Aorta (tissue), 5 donors: ENCODE results near the gene SLC10A7. TPM values are rescaled to one million over a fixed set of nuclear protein-coding genes. Genes with fewer than 3 reads are reported as not detected.

Experiments
- ATAC-seq: fragments of 200-7000 bp; cut with Tn5 transposase; one replicate; pipeline ENCODE4 v1.9.1; 2022; ENCODE audit warnings: moderate library complexity; ENCODE audit not compliant: low FRiP score
- DNase-seq, 2 donors: peaks; one replicate each; pipeline ENCODE4 v3.0.0-alpha.2; 2020
- H3K27ac ChIP-seq, 2 donors: one replicate each; pipeline ENCODE4 v1.5.1; 2013; ENCODE audit warnings: low read length in 2 of 2, mild to moderate bottlenecking in 2 of 2, moderate library complexity in 2 of 2, control low read depth in 1 of 2, inconsistent platforms in 1 of 2, low read depth in 1 of 2
- H3K27me3 ChIP-seq, 2 donors: one replicate each; pipeline ENCODE4 v1.6.1; 2013; ENCODE audit warnings: control low read depth in 1 of 2, low read length in 1 of 2, mild to moderate bottlenecking in 1 of 2, moderate library complexity in 1 of 2; ENCODE audit not compliant: insufficient read depth in 2 of 2, control insufficient read depth in 1 of 2
- H3K36me3 ChIP-seq, 2 donors: one replicate each; pipeline ENCODE4 v1.6.1; 2013; ENCODE audit warnings: control low read depth in 1 of 2, low read length in 1 of 2, mild to moderate bottlenecking in 1 of 2; ENCODE audit not compliant: insufficient read depth in 2 of 2, control insufficient read depth in 1 of 2
- H3K4me1 ChIP-seq, 2 donors: one replicate each; pipeline ENCODE4 v1.6.1; 2013; ENCODE audit warnings: low read length in 2 of 2, control low read depth in 1 of 2, mild to moderate bottlenecking in 1 of 2, moderate library complexity in 1 of 2; ENCODE audit not compliant: insufficient read depth in 2 of 2, control insufficient read depth in 1 of 2
- H3K4me3 ChIP-seq, 2 donors: one replicate each; pipeline ENCODE4 v1.5.1; 2013; ENCODE audit warnings: low read length in 2 of 2, control low read depth in 1 of 2, mild to moderate bottlenecking in 1 of 2
- H3K9me3 ChIP-seq: one replicate; pipeline ENCODE4 v1.6.1; 2013; ENCODE audit warnings: mild to moderate bottlenecking, low read length; ENCODE audit not compliant: control insufficient read depth
- WGBS, 2 donors: extraction: QIAGEN DNeasy Blood & Tissue Kit; methylation state at CpG; one replicate each; pipeline ENCODE4 v1.1.7; 2013; 5-methylcytosine and 5-hydroxymethylcytosine counted together
- intact Hi-C, 2 donors: fragments of 100-400 bp; cut with DNase I; formaldehyde crosslinking; loops; one replicate each; pipeline versions ENCODE4 v1.14.2 to v1.15.0; 2022
- polyA plus RNA-seq, 2 donors: library from polyadenylated mRNA; stranded (reverse); fragments of 200-250 nt; gene quantifications; one replicate each; pipeline ENCODE4 v1.2.3, GENCODE V29; 2013
- total RNA-seq, 2 donors: library from RNA; stranded (reverse); fragmentation: NEBNext Ultra II Directional; extraction: Animal tissue kit (Norgen Biotek cat#: 25700); gene quantifications; one replicate each; pipeline ENCODE4 v1.2.1, GENCODE V29; 2021
- donor health status: healthy with polysubstance abuse.
- donor health status: Bipolar disorder and iron deficiency.
- donor health status: DM: no; HTN: no; CAD: no.
- donor health status: DM: no; HTN: no; CAD: no.
- donor health status: DM: yes; HTN: yes; CAD: no.

SLC10A7 gene
- total and polyA plus RNA-seq, 4 donors = 3.3 to 18.8 (median 10.3) TPM

GRCh38 chr4:146288193-146288592, 233.5 kb downstream of the SLC10A7 start:
- Histone ChIP-seq H3K4me3 (no peak overlapping the region), H3K27ac (no peak overlapping the region), H3K36me3 (peaks cover 0 to 8% of the 10 kb centered on the region in 2 donors), H3K4me1 (peaks cover 0 to 3% of the 10 kb centered on the region in 2 donors), H3K27me3 (no peaks in the 10 kb centered on the region), H3K9me3 (peaks cover 2% of the 10 kb centered on the region)
- intact Hi-C loops = no loop called here
- no peak for ATAC-seq
- 68 to 79% methylated on average over 4 of the region's 4 CpGs for WGBS, 2 donors
- no peak for DNase-seq

- intact Hi-C loops = no loop called here
- no peak for DNase-seq
- peaks cover 2% of the 10 kb centered on the region for H3K9me3 ChIP-seq
- ATAC-seq = no peak
- no peak overlapping the region for H3K4me3 ChIP-seq
- peaks cover 0 to 8% of the 10 kb centered on the region in 2 donors for H3K36me3 ChIP-seq
- no peaks in the 10 kb centered on the region for H3K27me3 ChIP-seq
- peaks cover 0 to 3% of the 10 kb centered on the region in 2 donors for H3K4me1 ChIP-seq
- no peak overlapping the region for H3K27ac ChIP-seq
Measured at GRCh38 chr4:146285037-146285436, 236.7 kb downstream of the SLC10A7 start.

DNA sequence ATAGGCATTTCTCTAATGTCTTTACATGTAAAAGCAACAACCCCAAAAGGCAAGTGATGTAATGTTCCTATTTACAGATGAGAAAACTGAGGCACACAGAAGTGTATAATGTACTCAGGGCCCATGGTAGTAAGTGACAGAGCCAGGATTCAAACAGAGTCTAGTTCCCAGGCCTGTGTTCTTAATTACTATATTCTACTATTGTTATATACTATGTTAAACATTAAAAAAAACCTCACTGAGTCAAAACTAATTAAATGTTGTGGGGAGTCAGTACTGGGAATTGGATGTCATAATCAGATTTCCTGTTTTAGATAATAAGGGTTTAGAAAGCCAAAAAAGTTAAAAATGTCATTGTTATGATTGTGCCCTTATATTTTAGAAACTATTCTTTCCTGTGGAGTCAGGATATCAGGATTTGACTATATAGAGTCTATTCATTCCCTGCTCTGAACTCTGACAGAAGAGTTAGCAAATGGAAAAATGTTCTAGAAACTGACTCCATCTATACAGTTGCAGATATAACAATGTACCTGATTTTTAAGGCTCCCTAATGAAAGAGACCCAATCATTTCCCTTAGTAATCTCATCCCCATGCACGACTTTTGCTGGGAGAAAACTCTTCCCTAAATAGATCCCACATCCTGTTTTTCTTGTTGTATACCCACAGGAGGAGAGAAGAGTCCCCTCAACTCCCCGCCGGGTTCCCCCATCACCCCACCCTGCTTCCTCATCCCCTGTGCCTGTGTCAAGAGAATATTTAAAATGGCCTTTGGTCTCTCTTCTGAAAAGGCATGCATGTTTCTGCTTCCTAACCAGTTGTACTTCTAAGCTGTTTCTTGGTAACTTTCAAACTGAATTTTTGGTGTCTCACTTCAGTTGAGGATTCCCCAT, 237.7 kb downstream of the SLC10A7 start:
- 46 to 51% methylated on average over 3 of the region's 3 CpGs for WGBS, 2 donors
- Histone ChIP-seq H3K4me1 (peaks cover 0 to 3% of the 10 kb centered on the region in 2 donors), H3K4me3 (no peak overlapping the region), H3K9me3 (peaks cover 2% of the 10 kb centered on the region), H3K36me3 (peaks cover 0 to 8% of the 10 kb centered on the region in 2 donors), H3K27ac (no peak overlapping the region), H3K27me3 (no peaks in the 10 kb centered on the region)
- intact Hi-C loops = no loop called here
- no peak for ATAC-seq
- DNase-seq = no peak

DNA sequence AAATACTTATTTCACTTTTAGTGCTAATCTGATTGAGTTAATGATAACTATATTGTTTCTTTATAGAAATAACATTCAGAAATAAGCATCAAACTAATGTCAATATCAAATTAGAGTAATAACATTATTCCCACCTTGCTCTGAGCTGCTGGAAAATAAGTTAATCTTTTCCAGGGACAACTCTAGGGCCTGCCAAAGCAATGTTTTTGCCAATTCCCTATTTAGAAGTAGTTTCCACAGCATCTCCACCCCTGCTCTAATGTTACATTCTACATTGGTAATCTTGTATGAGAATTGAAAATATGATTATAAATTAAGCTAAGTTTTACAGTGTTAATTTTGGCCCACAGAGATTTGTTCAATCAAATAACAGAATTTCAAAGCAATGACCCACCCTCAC, 239.1 kb downstream of the SLC10A7 start:
- Histone ChIP-seq H3K27me3 (no peaks in the 10 kb centered on the region), H3K27ac (no peak overlapping the region), H3K4me3 (no peak overlapping the region), H3K36me3 (peaks cover 0 to 8% of the 10 kb centered on the region in 2 donors), H3K9me3 (peaks cover 2% of the 10 kb centered on the region), H3K4me1 (peaks cover 0 to 3% of the 10 kb centered on the region in 2 donors)
- DNase-seq (no peak), ATAC-seq (no peak)
- intact Hi-C loops = no loop called here

GRCh38 chr4:146278986-146279385, 242.8 kb downstream of the SLC10A7 start:
- H3K36me3 ChIP-seq = no peaks in the 10 kb centered on the region
- DNase-seq (no peak), ATAC-seq (no peak)
- WGBS, 2 donors = 7 to 8% methylated on average over 1 of the region's 1 CpG
- no peaks in the 10 kb centered on the region for H3K4me1 ChIP-seq
- H3K9me3 ChIP-seq = no peaks in the 10 kb centered on the region
- H3K4me3 ChIP-seq = no peak overlapping the region
- no peaks in the 10 kb centered on the region for H3K27me3 ChIP-seq
- intact Hi-C loops = no loop called here
- H3K27ac ChIP-seq = no peak overlapping the region

DNA sequence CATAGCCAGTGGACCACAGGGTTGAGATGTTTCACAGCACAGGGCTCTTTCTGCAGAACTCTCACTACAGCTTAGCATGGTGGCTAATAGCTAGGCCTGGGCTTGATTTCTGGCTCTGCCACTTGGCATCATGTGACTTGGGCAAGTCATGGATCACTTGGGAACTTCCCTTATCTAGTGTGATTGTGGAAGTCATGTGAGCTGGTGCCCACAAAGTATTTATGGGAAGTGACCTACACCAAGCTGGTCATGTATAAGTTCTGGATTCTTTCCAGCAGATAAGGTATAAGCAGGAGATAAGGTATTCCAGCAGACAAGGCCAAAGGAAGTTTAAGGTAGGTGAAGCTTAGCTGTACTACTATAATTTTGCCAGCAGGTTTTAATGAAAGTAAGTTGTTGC, 246.4 kb downstream of the SLC10A7 start:
- no peaks in the 10 kb centered on the region for H3K27me3 ChIP-seq
- H3K4me1 ChIP-seq = no peaks in the 10 kb centered on the region
- no peak overlapping the region for H3K27ac ChIP-seq
- no peaks in the 10 kb centered on the region for H3K9me3 ChIP-seq
- no peak overlapping the region for H3K4me3 ChIP-seq
- ATAC-seq = no peak
- intact Hi-C loops = no loop called here
- no peak for DNase-seq
- H3K36me3 ChIP-seq = no peaks in the 10 kb centered on the region

GRCh38 chr4:146274774-146275173, 247.0 kb downstream of the SLC10A7 start:
- Histone ChIP-seq H3K4me3 (no peak overlapping the region), H3K4me1 (no peaks in the 10 kb centered on the region), H3K9me3 (no peaks in the 10 kb centered on the region), H3K27me3 (no peaks in the 10 kb centered on the region), H3K27ac (no peak overlapping the region), H3K36me3 (no peaks in the 10 kb centered on the region)
- intact Hi-C loops = no loop called here
- ATAC-seq = no peak
- DNase-seq = no peak
- 98 to 100% methylated on average over 1 of the region's 1 CpG for WGBS, 2 donors

DNA sequence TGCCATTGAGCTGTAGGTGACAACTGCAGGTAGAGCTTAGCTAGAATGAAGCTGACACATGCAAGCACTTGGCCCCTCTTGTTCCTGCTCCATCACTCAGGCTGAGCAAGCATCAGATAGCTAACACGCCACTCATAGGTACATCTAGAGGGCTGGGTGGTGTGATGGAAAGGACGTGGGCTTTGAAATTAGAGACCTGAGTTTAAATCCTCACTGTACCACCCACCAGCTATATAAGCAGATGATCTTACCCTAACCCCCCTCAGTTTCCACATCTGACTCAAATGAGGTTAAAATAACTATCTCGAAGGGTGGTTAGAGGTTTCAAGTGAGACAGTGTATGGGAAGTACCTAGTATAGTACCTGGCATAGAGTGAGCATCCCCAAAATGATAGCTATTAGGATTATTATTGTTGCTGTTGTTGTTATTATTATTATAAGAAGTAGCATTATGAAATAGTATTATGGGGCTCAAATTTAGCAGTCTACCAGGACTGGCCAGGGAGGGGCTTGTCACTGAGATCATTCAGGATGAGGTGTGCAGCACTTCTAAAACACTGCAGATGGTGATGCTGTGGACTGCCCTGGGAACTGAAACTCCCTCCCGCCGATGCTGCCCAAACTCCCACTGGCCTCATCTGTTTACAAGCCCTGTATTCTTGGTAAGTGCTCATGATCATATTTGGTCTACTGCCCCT, 248.4 kb downstream of the SLC10A7 start:
- intact Hi-C loops = no loop called here
- Histone ChIP-seq H3K27ac (no peak overlapping the region), H3K36me3 (no peaks in the 10 kb centered on the region), H3K4me3 (no peak overlapping the region), H3K4me1 (no peaks in the 10 kb centered on the region), H3K9me3 (no peaks in the 10 kb centered on the region), H3K27me3 (no peaks in the 10 kb centered on the region)
- ATAC-seq (no peak), DNase-seq (no peak)
- 95 to 96% methylated on average over 5 of the region's 5 CpGs for WGBS, 2 donors

DNA sequence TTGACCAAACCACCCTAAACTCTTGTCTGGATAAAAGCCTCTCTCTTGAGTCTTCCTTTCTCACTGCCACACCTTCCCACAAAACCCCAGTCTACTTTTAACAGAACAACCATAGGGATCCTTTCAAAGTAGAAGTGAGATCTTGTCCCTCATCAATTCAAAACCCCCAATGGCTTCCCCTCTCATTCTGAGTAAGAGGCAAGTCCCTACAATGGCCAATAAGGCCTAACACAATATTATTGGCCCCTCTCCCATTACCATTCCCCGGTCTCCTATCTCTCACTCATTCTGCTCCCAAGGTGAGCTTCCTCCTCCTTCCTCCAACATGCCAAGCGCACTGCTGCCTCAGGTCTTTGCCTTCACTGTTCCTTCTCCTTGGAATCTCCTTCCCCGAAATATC, 250.3 kb downstream of the SLC10A7 start:
- Histone ChIP-seq H3K27ac (no peak overlapping the region), H3K27me3 (no peaks in the 10 kb centered on the region), H3K4me1 (no peaks in the 10 kb centered on the region), H3K4me3 (no peak overlapping the region), H3K9me3 (no peaks in the 10 kb centered on the region), H3K36me3 (peaks cover 0 to 2% of the 10 kb centered on the region in 2 donors)
- intact Hi-C loops = no loop called here
- no peak for DNase-seq
- ATAC-seq = no peak
- WGBS, 2 donors = 98 to 99% methylated on average over 3 of the region's 3 CpGs
